Measurements from ENCODE around the gene LRP5.
"Not testable (repeated sequence)": the region's sequence is repeated elsewhere in the genome, so short reads cannot be mapped to it uniquely, and the experiment has no call there.

The LRP5 gene

GRCh38 chr11:68424101-68424632 lies 111.8 kb downstream of the LRP5 start:
- no peak for DNase-seq

DNA sequence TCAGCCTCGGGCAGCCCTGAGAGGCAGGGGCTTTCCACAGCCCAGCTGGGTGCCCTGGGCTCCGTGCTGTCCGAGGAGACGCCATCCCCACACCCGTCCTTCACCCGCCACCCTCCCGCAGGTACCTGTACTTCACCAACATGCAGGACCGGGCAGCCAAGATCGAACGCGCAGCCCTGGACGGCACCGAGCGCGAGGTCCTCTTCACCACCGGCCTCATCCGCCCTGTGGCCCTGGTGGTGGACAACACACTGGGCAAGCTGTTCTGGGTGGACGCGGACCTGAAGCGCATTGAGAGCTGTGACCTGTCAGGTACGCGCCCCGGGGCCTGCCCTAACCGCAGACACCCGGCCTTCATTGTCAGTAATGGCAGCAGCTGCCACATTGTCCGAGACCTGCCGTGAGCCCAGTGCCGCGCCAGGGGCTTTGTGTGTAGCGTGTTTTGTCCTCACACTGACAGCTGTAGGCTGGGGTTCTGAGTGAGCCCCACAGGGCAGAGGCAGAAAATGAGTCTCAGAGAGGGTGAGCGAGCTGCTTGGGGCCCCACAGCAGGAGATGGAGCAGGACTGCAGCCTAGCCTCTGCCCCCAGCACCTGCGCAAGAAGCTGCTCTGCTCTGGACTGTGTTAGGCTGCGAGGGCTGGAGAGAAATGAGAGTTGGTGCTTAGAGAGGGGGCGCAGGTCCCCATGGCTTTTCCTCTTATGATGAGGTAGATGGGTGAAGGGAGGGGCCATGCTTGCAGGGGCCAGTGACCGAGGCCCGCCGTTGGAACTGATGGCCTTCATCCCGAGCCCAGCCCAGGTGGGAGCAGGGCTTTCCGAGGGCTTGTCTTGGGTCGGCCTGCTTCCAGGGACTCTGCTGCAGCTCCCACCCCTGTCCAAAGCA lies 112.8 kb downstream of the LRP5 start:
- no peak for DNase-seq

GRCh38 chr11:68425866-68426380 lies 113.5 kb downstream of the LRP5 start:
- no peak for DNase-seq

GRCh38 chr11:68429661-68430060 lies 117.3 kb downstream of the LRP5 start:
- DNase-seq, result no peak

- no peak for DNase-seq
Measured at GRCh38 chr11:68430384-68430783, 118.0 kb downstream of the LRP5 start.

- DNase-seq, result no peak
Measured at GRCh38 chr11:68430801-68431200, 118.4 kb downstream of the LRP5 start.

DNA sequence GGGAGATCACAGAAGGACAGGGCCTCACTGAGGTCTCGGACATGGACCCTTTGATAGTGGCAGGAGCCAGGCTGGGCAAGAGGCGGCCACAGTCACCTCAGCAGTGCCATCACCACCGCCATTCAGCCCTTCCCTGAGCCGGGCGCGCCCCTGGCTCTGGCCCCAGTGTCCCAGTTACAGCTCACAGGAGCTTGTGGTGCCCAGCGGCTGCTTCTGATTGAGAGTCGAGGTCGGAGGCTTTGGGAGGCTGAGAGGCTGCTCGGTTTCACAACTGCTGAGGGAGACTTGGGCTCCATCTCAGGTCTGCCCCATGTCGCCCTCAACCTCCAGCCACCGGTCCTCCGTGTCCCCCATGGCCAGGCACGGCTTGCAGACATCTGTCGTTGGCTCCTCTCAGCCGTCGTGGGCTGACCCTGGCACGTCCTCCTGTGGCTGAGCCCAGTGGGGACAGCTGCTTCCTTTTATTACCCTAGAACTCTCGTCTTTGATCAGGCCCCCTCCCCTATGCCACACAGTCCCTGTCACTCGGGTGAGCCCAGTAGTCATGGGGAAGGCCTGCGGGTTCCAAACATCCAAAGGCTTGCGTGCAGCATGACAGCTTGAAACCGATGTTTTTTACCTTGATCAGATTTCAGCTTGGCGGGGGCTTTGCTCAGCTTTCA lies 119.7 kb downstream of the LRP5 start:
- DNase-seq, result no peak

- DNase-seq, result no peak
Measured at GRCh38 chr11:68432874-68433273, 120.5 kb downstream of the LRP5 start.

GRCh38 chr11:68433541-68433940 lies 121.2 kb downstream of the LRP5 start:
- DNase-seq, result no peak

GRCh38 chr11:68434159-68434558 lies 121.8 kb downstream of the LRP5 start:
- not testable (repeated sequence) for DNase-seq

DNA sequence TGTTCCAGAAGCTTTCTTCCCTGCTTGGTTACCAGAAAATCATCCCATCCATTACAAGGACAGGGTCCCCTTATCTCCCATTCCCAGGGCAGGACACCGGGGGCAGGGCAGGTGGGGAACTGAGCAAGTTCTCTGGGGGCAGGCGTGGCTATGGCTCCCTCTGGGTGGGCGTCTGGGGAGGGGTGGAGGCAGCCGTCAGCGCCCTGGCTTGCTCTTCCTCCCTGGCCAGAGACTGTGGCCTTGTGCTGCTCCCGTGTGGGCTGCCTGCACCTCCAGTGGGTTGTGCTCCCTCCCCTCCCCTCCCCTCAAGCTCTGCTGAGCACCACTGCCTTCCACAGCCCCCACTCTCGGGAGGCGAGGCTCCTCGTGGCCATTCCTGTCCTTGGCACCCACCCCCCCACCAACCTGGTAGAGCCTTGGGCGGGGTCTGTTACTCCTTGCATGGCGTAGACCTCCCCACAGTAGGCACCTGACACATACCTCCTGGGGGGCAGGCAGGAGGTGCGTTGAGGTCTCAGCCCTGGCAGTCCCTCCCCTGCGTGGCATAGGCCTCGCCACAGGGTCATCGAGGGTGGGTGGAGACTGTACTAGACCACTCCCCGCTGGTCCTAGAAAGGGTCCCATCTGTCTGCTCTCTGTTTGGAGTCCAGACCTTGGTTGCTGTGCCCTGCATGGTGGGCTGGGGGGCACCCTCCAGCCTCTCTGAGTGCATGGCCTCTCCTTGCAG lies 123.9 kb downstream of the LRP5 start:
- DNase-seq, result no peak

GRCh38 chr11:68436985-68437926 lies 124.9 kb downstream of the LRP5 start:
- peak; percentile 61 for DNase-seq

DNA sequence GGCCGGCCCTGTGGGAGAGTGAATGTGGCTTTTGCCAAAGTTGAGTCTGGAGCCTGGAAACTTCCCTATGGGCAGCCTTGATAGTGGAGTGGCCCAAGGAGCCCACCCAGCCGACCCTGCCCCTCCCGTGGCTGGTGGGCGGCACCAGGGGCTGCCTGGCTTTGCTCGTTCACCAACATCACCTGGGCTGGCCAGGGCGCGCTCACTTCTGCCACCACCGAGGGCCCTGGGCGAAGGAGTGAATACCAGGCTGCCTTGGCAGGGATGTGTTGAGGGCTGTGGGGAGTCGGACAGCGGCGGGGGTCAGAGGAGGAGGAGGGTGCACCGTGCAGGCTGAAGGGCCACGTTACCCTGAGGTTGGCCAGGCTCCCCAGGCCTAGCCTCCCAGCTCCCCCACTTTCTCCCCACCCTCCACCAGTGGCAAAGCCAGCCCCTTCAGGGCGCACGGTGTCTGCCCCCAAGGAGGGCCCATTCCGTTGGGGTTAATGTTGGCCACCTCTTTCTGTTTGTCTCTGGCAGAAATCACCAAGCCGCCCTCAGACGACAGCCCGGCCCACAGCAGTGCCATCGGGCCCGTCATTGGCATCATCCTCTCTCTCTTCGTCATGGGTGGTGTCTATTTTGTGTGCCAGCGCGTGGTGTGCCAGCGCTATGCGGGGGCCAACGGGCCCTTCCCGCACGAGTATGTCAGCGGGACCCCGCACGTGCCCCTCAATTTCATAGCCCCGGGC lies 125.7 kb downstream of the LRP5 start:
- DNase-seq, result no peak

DNA sequence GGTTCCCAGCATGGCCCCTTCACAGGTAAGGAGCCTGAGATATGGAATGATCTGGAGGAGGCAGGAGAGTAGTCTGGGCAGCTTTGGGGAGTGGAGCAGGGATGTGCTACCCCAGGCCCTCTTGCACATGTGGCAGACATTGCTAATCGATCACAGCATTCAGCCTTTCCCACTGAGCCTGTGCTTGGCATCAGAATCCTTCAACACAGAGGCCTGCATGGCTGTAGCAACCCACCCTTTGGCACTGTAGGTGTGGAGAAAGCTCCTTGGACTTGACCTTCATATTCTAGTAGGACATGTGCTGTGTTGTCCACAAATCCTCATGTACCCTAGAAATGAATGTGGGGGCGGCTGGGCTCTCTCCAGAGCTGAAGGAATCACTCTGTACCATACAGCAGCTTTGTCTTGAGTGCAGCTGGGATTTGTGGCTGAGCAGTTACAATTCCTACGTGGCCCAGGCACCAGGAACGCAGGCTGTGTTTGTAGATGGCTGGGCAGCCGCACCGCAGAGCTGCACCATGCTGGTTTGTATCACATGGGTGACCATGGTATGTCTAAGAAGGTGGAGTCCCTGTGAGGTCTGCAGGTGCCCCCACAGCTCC lies 126.4 kb downstream of the LRP5 start:
- DNase-seq, result no peak

DNA sequence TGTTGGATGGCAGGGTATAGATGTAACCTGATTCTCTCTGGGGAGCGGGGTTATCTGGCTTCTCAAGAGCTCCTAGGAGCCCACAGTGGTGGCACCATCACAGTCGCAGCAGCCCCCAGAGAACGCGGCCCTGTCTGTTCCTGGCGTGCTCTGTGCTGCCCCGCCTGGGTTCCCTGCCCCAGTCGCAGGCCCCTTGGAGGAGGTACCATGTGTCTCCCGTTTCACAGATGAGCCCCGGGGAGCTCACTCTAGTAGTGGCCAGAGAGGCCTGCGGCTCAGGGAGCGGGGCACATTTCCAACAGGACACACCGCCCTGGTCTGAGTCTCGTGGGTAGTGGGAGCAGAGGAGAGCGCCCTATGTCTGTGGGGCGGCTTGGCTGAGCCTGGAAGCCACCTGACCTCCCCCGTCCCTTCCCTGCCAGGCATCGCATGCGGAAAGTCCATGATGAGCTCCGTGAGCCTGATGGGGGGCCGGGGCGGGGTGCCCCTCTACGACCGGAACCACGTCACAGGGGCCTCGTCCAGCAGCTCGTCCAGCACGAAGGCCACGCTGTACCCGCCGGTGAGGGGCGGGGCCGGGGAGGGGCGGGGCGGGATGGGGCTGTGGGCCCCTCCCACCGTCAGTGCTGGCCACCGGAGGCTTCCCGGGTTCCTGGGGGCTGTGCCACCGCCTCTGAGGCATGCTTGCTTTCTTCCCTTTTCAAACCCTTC lies 127.1 kb downstream of the LRP5 start:
- DNase-seq, result no peak

DNA sequence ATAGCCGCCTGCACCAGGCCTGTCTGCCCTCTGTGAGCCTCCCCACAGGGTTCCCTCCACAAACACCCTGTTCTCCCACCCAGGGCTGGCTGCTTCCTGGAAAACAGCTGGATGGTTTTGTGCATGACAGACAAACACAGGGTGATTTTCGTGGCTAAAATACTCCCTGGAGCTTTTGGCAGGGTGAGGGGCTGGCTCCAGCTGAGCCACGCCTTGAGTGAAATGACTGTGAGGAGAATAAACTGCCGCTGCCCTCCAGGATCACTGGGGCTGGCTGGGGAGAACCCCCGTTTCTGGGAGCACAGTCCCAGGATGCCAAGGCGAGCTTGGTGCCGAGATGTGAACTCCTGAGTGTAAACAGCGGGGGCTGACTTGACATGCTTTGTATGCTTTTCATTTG lies 127.8 kb downstream of the LRP5 start:
- DNase-seq, result no peak

- DNase-seq, result peak; percentile 66
Measured at GRCh38 chr11:68441466-68442230, 129.3 kb downstream of the LRP5 start.

DNA sequence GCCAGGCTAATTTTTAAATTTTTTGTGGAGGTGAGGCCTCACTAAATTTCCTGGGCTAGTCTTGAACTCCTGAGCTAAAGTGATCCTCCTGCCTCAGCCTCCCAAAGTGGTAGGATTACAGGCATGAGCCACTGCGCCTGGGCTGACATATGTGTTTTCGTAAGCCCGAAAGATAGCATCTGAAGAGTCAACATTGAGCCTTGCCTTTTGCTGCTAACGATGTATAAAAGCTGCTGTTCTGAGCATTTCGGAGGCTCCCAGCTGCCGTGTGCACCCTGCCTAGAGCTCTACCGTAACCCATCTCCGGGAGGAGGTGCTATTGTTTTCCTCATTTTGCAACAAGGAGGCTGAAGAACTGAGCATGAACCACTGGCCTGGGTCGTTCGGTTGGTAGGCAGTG lies 130.0 kb downstream of the LRP5 start:
- no peak for DNase-seq

DNA sequence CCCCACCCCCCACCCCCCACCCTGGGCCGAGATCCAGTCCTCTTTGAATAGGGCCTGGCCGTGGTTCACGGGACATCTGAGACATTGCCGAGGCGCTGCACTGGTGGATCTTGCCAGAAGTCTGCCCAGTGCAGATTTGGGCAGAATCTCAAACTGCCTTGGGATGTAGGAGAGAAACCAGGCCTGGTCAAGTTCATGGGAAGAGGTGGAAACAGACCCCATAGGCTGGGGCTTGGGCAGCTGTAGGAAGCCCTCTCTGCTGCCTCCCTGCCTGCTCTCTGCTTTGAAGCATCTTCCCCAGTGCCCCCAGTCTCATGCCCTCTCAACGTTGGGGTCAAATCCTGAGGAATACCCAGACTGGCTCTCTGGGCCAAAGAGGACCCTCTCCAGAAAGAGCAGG lies 132.2 kb downstream of the LRP5 start:
- no peak for DNase-seq
